Measurements from ENCODE around the gene ADORA2B. TPM values are rescaled to one million over a fixed set of nuclear protein-coding genes. Genes with fewer than 3 reads are reported as not detected.
"Not testable (repeated sequence)": the region's sequence is repeated elsewhere in the genome, so short reads cannot be mapped to it uniquely, and the experiment has no call there.

Gene ADORA2B
- total and polyA plus RNA-seq, 2 of the 8 experiments (the other 6 are each of a cell fraction or from before 2014, with no cell fraction given), result 2.6 to 8.2 TPM

- no peak for TF ChIP-seq CTCF (IDR thresholded peaks at IDR 0.05; ENCODE audit: control extremely low read depth in 1 of 3, insufficient read depth in 1 of 3, low read depth in 1 of 3, low read length in 3 of 3)
- no peak for TF ChIP-seq GABPA (IDR thresholded peaks at IDR 0.05; ENCODE audit: borderline replicate concordance, insufficient read depth, low read length)
- TF ChIP-seq RAD21 (IDR thresholded peaks at IDR 0.05 in 1 of 2, conservative IDR thresholded peaks at IDR 0.05 in 1 of 2; ENCODE audit: low read depth in 2 of 2, low read length in 2 of 2), result no peak
- no peak for TF ChIP-seq E2F6 (IDR thresholded peaks at IDR 0.05)
- TF ChIP-seq EP300 (IDR thresholded peaks at IDR 0.05; ENCODE audit: borderline replicate concordance in 1 of 2, low read depth in 2 of 2, low read length in 2 of 2), result no peak
Observed at GRCh38 chr17:15978606-15979005, 33.7 kb downstream of the ADORA2B start (continued).

GRCh38 chr17:15979013-15979412 lies 34.1 kb downstream of the ADORA2B start:
- H3K4me1 ChIP-seq (replicated peaks in 1 of 4; ENCODE audit: control insufficient read depth in 3 of 4, insufficient read depth in 4 of 4, low read length in 3 of 4); H3K4ac ChIP-seq (replicated peaks; ENCODE audit: insufficient read length, low read depth, low read length); H3K14ac ChIP-seq (ENCODE audit: insufficient read length); DNase-seq (ENCODE audit: low read depth in 1 of 2, low spot score in 2 of 2); H4K5ac ChIP-seq (ENCODE audit: insufficient read length, low read depth, low read length); H3K4me2 ChIP-seq (ENCODE audit: insufficient read depth in 1 of 2, low read depth in 2 of 2, low read length in 2 of 2); H3K9me3 ChIP-seq (ENCODE audit: insufficient read depth in 2 of 2, low read depth in 1 of 2, low read length in 1 of 2); H3K27ac ChIP-seq (ENCODE audit: low read depth, low read length); H3K79me1 ChIP-seq (ENCODE audit: low read depth, low read length); H2BK15ac ChIP-seq (ENCODE audit: low read length); H3K79me2 ChIP-seq (ENCODE audit: control insufficient read depth in 1 of 2, insufficient read depth in 2 of 2, low read length in 2 of 2); H2AFZ ChIP-seq (ENCODE audit: low read length); H3K18ac ChIP-seq (ENCODE audit: extremely low read depth, low read length); H4K8ac ChIP-seq (ENCODE audit: extremely low read depth, insufficient read depth, low read length); H3K23me2 ChIP-seq (ENCODE audit: low read depth, low read length); H3K23ac ChIP-seq (ENCODE audit: insufficient read length); H2BK120ac ChIP-seq (replicated peaks; ENCODE audit: low read depth, low read length); H2AK5ac ChIP-seq (ENCODE audit: low read depth, low read length); H3K27me3 ChIP-seq (replicated peaks in 1 of 4; ENCODE audit: control insufficient read depth in 3 of 4, extremely low read depth in 1 of 4, insufficient read depth in 3 of 4, low read length in 3 of 4); H3K4me3 ChIP-seq (ENCODE audit: extremely low read depth in 1 of 4, insufficient read depth in 2 of 4, low read depth in 3 of 4, low read length in 4 of 4); H4K20me1 ChIP-seq (replicated peaks in 1 of 2; ENCODE audit: control insufficient read depth in 1 of 2, insufficient read depth in 2 of 2, low read length in 2 of 2); H4K91ac ChIP-seq (replicated peaks; ENCODE audit: insufficient read length, low read length); H3K9ac ChIP-seq (replicated peaks in 1 of 4; ENCODE audit: extremely low read depth in 1 of 4, low read depth in 3 of 4, low read length in 3 of 4); H2BK5ac ChIP-seq (ENCODE audit: low read depth, low read length); H2BK12ac ChIP-seq (ENCODE audit: low read depth, low read length); POLR2A ChIA-PET (ENCODE audit: partially characterized antibody); H3K56ac ChIP-seq (replicated peaks; ENCODE audit: insufficient read length, low read depth, low read length); FAIRE-seq; H2BK20ac ChIP-seq (ENCODE audit: low read length): not testable (repeated sequence)
- 100% methylated on average over 2 of the region's 4 CpGs; no CpG with 5 or more reads in 1 of the 2 experiments for WGBS, 2 experiments (ENCODE audit: extremely low coverage in 1 of 2, insufficient coverage in 1 of 2, insufficient read length in 1 of 2, insufficient replicate concordance in 2 of 2, low coverage in 1 of 2, low lambda C conversion rate in 2 of 2, missing lambda C conversion rate in 1 of 2)
- H3K36me3 ChIP-seq (ENCODE audit: control insufficient read depth in 2 of 4, insufficient read depth in 4 of 4, low read length in 3 of 4), result peaks cover 2 to 45% (median 23%) of the 10 kb centered on the region in 4 experiments; a peak in 7 of 8 replicates
- CTCF ChIA-PET (ENCODE audit: partially characterized antibody), result interaction anchor here (0.8 kb wide), 1 partner anchor 13 kb away, joined by 3 read pairs; no protein-coding TSS in a partner anchor
